Limb (tissue), 2 donors: ENCODE results near the gene ABHD17A.
A peak's percentile ranks its signal among the peaks of the same experiment; 100 is the strongest.

ENCODE experiments used
- DNase-seq, 2 donors: peaks; one replicate each; pipeline ENCODE4 v3.0.0-alpha.2; 2016; ENCODE audit errors: extremely low spot score in 2 of 2

ABHD17A gene

GRCh38 chr19:1885398-1886119, at the start of gene ABHD17A:
ABHD17A (minus strand) TSS chr19:1885496; CDS start chr19:1881566, 3,930 bp downstream.
- DNase-seq: peak; percentile 92 to 97

DNA sequence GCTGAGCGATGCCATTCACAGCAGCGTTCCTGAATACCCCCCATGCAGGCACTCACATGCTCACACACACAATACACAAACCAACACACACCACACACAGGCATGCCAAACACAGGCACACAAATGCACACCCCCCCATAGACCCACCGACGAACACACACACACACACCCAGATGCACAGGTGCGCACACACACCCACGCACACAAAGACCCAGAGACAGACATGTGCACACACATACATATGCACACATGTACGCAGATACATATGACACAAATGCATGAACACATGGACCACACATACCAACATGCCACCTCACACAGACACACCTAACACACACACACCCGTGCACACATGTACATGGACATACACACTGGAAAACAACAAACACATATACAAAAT, 48.6 kb upstream of the ABHD17A start:
- no peak for DNase-seq

DNA sequence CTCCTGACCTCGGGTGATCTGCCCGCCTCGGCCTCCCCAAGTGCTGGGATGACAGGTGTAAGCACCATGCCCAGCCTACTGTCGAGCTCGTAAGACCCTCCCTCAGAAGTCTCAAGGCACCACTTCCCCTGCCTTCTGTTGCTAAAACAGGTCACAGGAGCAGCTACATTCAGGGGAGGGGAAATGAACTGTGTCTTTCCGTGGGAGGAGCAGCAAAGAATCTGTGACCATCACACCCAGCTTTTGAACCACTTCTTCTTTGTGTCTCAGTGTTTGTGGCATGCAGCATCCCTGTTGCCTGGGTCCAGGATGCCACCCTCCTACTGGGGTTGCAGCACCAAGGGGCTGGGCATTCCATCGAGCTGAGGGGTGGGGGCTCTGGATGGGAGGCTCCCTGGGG, 47.9 kb upstream of the ABHD17A start:
- no peak for DNase-seq

GRCh38 chr19:1932395-1932794, 47.1 kb upstream of the ABHD17A start:
- no peak for DNase-seq

- DNase-seq: no peak
Measured at GRCh38 chr19:1931445-1931844, 46.1 kb upstream of the ABHD17A start.

DNA sequence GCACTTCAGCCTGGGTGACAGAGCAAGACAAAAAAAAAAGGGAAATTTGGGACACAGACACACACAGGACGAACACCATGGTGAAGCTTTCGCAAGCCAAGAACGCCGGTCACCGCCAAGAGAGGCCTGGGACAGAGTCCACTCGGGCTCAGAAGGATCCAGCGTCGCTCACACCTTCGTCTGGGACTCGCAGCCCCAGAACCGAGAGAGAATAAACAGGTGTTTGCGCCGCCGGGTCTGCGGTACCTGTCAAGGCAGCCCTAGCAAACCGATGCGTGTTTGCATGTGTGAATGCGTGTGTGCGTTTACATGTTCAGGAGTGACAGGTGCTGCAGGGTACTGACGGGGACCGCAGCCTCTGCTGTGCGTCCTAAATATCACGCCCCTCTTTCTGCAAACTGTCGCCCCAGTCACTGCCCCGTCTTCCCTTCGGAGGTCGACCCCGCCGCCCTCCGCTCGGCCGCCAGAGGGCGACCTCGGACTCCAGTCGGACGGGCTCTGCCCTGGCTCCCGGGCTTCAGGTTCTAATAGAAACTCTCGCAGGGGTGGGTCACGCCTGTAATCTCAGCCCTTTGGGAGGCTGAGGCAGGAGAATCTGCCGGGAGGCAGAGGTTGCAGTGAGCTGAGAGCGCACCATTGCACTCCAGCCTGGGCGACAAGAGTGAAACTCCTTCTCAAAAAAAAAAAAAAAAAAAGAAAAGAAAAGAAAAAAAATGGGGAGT, 43.9 kb upstream of the ABHD17A start:
- DNase-seq: peak; percentile 45 to 85

DNA sequence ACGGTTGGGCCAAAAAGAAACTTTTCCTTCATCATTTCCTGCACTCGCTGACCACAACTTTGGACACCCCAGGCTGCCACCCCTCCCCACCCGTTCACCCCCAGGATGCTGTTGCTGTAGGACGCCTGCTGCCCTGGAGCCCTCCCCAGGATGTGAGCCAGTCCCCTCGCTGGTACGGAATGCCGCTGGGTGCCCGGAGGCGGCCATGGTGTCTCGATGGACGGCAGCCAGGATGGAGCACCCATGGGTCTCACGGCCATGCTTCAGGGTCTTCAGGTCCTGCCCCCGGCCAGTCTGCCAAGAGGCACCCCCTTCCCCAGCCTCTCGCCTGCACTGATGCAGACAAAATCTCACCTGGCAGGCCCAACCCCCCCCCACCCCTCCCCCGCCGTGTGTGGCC, 40.2 kb upstream of the ABHD17A start:
- no peak for DNase-seq

GRCh38 chr19:1924320-1924961, 39.1 kb upstream of the ABHD17A start:
- DNase-seq: no peak

DNA sequence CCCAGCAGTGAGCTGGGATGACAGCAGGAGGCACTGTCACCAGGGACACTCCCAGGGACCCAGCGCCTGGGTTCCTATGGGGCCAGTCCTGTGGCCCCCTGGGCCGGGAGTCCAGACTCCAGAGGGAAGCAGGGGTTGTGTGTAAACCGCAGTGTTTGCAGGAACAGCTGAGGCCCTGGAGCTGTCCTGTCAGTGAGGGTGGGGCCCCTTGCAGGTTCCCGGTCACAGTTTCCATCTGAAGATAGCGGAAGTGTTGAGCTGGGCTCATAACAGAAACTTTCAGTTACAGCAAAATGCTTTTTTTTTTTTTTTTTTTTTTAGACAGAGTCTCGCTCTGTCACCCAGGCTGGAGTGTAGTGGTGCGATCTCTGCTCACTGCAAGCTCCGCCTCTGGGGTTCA, 38.0 kb upstream of the ABHD17A start:
- no peak for DNase-seq

GRCh38 chr19:1922803-1923202, 37.5 kb upstream of the ABHD17A start:
- no peak for DNase-seq

GRCh38 chr19:1921825-1922224, 36.5 kb upstream of the ABHD17A start:
- DNase-seq: no peak

DNA sequence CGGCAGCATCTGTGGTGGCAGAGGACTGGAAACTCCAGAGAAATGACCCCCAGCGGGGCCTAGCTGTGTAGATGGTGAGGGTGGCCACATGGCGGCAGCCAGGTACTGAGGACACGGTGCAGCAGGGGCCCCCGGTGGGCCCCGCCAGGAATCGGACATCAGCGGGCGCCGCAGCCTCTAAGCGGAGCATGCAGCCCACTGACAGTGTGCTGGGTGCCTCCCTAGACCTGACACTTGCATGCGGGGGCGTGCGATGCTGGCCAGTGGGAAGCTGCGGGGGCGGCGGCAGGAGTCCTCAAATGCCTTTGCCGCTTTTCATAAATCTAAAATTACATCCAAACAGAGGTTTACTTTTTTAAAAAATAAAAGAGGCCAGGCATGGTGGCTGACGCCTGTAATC, 36.0 kb upstream of the ABHD17A start:
- DNase-seq: no peak

GRCh38 chr19:1920644-1921043, 35.3 kb upstream of the ABHD17A start:
- DNase-seq: no peak

- DNase-seq: no peak
Measured at GRCh38 chr19:1918975-1919374, 33.7 kb upstream of the ABHD17A start.

DNA sequence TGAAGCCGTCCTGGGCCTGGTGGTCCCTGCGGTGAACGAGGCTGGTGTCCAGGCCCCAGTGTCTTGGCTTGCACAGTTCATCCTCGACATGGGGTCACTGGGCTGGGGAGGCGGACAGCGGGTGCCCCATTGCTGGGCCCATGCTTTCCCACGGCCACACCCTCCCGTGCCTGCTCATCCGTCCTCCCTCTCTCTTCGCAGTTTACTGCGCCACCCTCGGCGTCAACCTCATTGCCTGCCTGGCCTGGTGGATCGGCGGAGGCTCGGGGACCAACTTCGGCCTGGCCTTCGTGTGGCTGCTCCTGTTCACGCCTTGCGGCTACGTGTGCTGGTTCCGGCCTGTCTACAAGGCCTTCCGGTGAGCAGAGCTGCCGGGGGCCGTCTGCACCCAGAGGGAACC, 32.6 kb upstream of the ABHD17A start:
- DNase-seq: no peak

DNA sequence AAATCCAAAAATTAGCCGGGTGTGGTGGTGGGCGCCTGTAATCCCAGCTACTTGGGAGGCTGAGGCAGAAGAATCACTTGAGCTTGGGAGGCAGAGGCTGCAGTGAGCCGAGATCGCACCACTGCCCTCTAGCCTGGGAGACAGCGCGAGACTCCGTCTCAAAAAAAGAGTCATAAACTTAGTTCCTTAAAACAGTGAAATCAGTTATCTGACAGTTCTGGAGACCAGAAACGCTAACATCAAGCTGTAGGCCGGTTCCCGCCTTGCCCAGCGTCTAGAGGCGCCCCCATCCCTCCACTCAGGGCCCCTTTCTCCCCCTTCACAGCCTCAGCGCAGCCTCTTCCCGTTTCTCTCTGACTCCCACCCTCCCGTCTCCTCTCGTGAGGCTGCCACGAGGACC, 31.9 kb upstream of the ABHD17A start:
- DNase-seq: no peak

- no peak for DNase-seq
Measured at GRCh38 chr19:1914826-1915341, 29.6 kb upstream of the ABHD17A start.

DNA sequence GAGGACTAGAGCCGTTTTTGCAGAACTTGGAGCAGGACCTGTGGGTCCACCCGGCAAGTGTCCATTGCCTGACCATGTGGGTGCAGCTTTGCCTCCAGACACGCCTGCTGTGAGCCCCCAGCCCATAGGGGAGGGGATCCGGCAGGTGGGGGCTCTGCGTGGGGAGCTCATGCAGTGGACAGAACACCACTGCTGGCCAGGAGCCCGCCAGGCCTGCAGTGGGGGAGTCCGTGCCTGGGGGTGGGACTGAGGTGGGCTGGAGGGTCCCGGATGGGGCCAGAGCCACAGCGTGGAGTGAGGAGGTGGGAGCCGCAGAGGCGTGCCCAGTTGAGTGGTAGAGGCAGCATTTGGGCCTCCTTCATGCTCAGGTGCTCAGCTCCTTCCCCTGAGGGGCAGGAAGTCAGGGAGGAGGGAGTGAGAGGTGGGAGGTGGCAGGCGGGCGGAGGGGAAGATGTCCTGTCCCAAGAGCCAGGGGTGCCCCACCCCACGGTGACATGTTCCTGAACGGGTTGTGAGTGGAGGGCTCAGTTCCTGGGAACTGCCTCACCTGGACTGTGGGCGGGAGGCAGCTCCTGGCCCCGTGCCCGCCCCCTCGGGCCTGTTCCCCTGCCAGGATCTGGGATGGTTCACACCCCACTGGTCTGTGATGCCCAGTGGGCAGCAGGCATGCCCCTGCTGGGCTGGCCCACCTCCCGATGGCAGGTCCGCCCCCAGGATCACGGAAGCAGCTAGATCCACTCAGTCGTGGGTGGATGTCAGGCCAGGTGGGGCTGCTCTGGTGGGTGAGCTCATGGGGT, 28.7 kb upstream of the ABHD17A start:
- no peak for DNase-seq

DNA sequence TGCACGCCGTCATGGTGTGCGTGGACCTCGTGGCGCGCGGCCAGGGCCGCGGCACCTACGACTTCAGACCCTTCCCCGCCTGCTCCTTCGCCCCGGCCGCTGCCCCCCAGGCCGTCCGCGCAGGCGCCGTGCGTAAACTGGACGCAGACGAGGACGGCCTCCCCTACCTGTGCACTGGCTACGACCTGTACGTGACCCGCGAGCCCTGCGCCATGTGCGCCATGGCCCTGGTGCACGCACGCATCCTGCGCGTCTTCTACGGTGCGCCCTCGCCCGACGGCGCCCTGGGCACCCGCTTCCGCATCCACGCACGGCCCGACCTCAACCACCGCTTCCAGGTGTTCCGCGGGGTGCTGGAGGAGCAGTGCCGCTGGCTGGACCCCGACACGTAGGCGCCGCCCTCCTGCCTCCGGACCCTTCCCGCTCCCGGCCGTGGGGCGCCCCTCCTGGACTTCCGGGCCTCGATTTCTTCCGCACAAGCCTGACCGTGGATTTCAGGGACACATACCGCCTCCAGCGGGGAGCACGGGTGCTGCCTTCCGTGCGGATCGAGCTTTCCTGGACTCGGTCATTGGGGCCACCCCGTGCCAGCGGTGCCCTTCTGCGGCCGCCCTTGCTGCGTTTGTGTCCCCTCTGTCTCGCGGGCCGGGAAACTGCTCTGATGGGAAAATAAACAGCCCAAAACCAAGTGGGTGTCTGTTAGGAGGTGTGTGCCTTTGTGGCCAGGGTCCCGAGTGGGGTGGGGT, 27.6 kb upstream of the ABHD17A start:
- DNase-seq: no peak

GRCh38 chr19:1911995-1912394, 26.7 kb upstream of the ABHD17A start:
- DNase-seq: no peak

GRCh38 chr19:1911098-1911497, 25.8 kb upstream of the ABHD17A start:
- DNase-seq: no peak
